HG03060 (cell line): ENCODE results near the gene KRT34.
"Not testable (repeated sequence)": the region's sequence is repeated elsewhere in the genome, so short reads cannot be mapped to it uniquely, and the experiment has no call there.

Experiments
- ATAC-seq: cut with Tn5 transposase; IDR thresholded peaks from one replicate; pipeline ENCODE4 v1.9.1; 2021; ENCODE audit warnings: low read depth, moderate number of reproducible peaks; ENCODE audit not compliant: unreplicated experiment

The KRT34 gene

DNA sequence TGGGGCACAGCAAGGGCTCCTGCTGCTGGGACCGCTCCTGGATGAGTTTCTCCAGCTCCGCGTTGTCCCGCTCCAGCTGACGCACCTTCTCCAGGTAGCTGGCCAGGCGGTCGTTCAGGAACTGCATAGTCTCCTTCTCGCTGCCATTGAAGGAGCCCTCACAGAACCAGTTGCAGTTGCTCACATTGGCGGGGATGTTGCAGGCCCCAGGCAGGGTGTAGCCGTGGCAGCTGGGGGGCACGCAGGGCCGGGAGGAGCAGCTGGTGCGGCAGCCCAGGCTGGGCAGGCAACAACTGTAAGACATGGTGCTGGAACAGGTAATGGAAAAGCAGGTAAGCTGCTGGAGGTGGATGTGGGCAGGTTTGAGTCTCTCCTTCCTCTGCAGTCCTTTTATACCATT lies at the start of gene KRT34:
Gene KRT34, minus strand, starts transcription at position 364 of the 400 bp plus-strand sequence. Its CDS starts 60 bp downstream, at position 304.
- ATAC-seq = not testable (repeated sequence)

DNA sequence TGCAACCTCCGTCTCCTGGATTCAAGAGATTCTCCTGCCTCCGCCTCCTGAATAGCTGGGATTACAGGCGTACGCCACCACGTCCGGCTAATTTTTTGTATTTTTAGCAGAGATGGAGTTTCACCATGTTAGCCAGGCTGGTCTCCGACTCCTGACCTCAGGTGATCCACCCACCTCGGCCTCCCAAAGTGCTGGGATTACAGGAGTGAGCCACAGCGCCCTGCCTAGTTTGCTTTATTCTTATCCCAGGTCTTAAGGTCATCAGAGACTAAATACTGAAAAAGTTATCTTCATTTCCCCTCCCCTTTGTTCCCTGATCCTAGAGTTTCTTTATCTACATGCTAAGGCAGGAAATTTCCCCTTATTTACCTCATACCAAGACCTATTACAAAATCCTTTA lies 48.3 kb upstream of the KRT34 start:
- not testable (repeated sequence) for ATAC-seq

DNA sequence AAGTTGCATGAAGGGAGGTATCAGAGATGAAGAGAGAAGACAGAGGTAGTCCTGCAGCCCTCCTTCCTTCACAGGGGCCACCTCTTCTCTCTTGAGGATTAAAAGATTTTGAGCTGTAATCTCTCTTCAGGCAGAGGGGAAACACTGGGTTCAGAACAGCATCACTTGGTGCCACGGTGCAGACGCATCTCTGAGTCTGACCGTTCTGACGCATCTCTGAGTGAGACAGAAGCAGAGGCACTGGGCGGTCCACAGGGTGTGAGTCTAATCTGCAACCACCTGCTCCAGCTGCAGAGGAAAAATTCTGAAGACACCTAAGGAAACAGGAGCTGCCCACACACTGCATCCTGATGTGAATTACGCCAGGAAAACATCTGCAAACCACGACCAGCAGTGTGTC lies 47.6 kb upstream of the KRT34 start:
- ATAC-seq = no peak

DNA sequence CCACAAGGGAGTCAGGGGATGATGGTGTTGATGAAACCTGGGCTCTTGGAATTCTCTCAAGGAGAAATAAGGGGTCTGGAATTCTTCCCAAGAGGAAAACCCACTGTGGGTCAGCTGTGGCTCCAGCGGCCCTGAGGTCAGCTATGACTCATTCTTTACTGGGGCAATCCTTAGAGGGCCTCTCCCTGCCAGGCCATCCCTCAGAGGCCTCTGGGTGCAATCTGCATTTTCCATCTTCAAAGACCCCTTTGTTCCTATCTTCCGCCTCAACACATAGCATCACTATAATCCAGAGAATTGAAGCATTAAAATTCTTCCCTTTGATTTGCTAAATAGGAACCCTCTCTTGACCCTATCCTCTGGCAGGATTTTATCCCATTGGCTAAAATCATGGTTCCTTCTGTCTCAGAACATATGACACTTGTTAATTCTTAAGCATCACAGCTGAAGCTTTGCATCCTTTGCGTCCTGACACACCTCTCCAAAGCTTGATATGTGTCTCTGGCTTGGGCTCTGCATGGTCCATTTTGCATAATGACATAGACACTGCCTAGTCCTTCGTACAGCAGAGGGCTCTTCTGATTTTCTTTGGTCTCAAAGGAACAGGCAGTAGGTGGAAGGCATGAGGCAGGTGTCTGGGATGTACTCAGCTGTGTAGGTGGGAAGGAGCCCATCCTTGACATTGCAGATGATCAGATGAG lies 46.6 kb upstream of the KRT34 start:
- ATAC-seq = no peak

DNA sequence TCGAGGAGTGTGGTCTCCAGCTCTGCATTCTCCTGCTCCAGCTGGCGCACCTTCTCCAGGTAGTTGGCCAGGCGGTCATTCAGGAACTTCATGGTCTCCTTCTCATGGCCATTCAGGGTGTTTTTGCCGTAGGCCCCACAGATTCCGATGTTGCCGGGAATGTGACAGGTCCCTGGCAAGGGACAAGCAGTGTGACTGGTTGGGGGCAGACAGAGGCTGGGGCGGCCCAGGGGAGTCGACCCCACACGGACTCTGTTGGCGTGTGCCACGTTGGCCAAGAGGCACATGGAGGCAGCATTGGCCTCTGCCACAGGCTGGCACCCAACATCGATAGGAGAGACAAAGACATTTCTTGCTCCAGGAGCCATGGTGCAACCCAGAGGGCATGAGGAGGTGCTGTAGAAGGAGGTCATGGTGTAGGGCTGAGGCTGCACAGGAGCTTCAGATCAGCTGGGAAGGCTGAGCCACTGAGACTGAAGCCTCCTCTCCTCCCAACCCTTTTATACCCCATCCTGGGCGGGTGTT lies 42.1 kb upstream of the KRT34 start, which contains the start of gene KRT37:
Gene KRT37, minus strand, starts transcription at position 475 of the 525 bp plus-strand sequence. Its CDS starts 62 bp downstream, at position 413.
- ATAC-seq = no peak

DNA sequence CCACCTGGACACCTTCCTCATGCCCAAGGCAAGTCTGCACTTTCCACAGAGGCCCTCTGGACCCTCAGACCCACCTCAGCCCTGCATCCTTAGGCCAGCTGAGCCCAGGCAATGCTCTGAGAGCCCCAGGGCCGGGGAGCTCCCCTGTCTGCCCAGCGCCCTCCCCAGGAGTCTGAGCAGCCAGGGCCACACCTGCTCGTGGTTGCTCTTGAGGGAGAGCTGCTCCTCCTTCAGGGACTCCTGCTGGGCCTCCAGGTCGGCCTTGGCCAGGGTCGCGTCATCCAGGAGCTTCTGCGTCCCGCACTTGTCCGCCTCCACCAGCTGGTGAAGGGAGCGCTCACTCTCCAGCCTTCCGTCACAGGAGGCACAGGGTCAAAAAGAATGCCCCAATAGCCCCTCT lies 40.5 kb upstream of the KRT34 start:
- ATAC-seq = not testable (repeated sequence)

DNA sequence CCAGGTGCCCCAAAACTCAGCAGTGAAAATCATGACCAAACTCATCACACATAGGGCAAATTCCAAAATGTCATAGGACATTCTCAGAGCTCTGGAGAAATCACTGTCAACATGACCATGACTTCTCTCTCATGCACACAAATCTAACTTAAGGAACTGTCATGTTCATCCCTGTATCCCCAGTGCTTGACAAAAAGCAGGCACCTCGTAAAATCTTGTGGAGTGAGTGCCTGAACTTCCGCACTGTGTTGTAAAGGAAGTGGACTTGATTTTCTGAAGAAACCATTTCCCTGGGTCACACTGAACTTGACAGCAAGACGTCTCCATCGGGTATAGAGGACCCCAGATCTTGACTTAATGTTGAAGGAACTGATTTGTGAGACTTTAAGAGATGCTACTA lies 39.5 kb upstream of the KRT34 start:
- ATAC-seq = no peak

DNA sequence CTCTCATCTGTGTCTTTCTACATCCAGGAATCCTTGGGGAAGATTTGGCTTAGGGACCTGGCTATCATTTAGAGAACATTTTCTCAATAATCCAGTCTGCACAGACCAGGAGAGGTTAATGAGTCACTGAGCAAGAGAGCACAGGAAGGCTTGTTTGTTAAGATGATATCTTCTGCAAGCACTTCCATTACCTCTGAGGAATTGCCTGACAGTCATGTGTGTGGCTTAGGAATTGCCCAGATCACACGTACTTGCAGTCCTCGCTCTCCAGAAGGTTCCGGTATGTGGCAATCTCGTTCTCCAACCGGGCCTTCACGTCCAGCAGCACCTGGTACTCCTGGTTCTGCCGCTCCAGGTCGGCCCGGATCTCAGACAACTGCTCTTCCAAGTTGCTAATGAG lies 39.0 kb upstream of the KRT34 start:
- ATAC-seq = no peak

DNA sequence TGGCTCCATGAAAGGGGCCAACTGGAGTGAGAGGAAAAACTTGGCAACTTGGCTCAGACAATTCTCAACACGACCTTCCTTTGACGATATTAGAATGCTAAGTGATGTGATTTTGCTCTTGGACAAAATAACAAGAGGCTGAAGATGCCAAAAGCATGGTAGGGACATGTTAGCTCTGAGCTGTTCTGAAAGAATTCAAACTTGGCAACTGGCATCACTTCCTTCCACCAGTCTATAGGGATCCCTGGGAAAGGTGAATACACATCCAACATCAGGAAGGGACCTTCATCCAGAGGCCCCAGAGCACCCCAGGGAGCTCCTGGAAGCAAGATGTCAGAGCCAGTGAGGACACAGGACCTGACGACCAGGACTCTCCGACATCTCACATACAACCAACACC lies 38.0 kb upstream of the KRT34 start:
- no peak for ATAC-seq

DNA sequence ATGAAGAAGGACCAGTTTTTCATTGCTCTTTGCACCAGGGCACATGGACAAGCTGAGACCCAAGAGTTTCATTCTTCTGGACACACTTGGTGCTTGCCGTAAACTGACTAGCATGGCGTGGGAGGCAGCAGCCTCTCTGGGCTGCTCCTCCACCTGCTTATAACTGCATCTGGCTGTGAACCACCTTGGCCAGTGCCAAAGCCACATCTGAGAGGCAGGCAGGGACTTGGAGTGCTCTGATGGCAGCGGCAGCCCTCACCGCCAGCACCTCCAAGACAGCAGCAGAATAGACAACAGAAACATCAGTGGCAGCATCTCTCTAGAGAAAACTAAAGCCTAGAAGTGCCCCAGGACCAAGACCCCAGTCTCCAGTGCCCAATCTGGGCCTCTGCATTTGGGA lies 37.6 kb upstream of the KRT34 start:
- ATAC-seq = no peak

DNA sequence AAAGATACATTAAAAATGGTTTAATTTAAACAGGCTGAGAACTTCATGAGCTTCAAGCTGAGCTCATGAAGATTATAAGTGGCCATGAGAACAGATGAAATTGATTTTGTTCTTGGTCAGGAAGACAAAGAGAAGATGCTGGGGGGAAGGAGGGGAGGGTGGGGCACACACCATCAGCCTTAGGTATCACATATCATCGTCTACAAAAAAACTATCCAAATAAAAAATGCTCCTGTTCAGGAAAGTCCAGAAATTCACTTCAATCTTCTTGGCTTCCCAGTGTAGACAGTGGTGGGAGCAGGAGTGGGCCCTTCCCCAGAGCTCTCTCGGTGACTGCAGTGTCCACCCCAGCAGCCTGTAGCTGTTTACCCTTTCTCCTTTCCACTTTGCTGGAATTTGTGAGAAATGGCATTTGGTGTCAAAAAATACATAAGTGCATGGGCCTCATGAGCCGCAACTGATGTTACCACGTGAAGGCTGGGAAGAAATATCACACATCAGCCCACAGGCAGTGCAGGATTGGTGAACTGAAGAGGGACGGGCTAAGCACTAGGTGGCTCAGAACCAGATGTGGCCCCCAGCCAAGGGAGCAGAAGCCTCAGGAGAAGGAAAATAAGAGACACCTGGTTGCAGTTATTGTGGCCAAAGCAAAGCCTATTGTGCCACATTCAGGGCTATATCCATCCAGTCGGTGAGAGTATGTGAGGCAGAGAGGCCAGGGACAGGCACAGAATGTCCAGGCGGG lies 36.2 kb upstream of the KRT34 start:
- ATAC-seq = no peak

DNA sequence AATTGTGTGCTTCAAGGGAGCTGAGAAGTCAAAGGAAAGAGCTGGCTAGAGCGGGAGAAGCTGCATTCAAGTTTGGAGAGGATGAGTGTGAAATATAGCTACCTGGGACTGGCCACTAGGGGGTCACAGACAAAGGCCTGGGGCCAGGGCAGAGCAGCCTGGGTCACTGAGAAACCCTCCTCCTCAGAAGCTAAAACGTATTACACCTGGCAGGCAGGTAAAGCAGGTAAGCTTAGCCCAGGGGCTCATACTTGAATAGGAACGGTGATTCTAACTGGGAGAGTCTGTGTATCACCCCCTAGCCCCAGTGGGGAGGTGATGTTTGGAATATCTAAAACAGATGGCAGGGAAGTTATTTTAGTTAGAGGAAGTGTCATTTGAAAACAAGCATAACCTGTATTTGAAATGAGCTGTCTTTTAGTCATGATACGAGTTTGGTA lies 35.5 kb upstream of the KRT34 start:
- ATAC-seq = no peak

DNA sequence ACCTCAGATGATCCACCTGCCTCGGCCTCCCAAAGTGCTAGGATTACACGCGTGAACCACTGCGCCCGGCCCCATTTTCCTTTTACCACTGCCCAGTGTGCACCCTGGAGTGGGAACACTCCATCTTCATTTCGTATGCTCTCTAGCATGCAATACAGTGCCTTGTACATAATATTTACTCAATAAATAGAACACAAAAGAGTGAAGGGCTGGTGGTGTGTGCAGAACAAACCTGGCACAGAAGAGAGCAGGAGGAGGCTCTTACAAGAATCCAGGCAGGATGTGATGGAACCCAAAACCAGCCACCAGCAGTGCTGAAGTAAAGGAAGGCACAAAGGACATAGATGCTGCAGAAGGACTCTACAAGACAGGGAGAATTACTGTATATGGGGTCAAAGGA lies 35.0 kb upstream of the KRT34 start:
- ATAC-seq = no peak

DNA sequence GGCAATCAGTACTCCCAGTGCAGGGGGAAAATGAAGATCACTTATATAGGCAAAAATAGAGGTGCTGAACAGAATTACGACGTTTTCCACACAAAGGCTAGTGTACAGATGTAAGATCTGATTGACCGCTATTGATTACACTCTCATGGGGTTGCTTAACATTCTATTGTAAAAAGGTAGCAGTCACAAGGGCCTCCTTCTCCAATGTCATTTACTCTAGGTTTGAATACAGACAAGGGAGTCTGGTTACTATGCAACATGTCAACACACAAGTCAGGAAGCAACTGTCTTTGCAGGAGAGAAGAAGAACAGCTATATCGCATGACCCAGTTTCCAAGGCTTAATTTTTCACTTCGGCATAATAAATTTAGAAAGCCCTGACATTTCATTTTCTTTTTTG lies 34.4 kb upstream of the KRT34 start:
- ATAC-seq = no peak

DNA sequence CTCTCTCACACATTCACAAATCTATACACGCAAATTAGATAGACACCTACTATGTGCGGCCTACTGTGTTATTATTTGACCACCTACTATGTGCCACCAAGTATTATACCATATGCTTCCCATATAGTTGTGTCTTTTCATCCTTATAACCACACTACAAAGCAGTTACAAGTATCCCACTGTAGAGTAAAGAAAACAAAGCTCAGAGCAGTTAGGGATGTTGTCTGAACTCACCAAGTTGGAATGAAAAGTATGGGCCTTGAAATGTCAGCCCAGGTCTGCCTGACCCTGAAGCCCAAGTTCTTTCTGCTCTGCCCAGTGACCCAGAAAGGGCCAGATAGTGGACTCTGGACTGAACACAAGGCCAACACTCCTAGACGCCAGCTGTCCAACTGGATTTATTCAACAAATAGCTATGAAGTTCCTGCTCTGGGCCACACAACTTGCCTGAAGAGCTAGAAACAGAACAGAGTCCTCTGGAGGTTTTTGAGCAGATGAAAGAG lies 33.8 kb upstream of the KRT34 start:
- no peak for ATAC-seq

DNA sequence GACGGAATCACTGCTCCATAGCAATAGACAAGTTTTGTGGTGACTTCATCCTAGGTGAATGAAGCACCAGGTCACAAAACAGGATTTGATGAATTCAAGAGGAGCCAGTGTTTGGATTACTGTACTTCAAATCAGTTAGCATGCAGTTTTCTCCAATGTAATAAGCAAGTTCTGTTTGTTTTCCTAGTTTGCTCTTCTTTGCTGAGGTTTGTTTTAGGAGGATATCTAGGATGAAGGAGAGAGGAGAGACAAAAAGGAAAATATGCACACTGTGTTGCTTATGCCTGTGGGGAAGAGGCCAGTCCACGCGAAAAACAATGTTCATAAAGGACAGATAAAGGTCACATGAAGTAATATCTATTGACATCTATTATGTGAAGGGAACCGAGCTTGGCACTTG lies 33.3 kb upstream of the KRT34 start:
- no peak for ATAC-seq

DNA sequence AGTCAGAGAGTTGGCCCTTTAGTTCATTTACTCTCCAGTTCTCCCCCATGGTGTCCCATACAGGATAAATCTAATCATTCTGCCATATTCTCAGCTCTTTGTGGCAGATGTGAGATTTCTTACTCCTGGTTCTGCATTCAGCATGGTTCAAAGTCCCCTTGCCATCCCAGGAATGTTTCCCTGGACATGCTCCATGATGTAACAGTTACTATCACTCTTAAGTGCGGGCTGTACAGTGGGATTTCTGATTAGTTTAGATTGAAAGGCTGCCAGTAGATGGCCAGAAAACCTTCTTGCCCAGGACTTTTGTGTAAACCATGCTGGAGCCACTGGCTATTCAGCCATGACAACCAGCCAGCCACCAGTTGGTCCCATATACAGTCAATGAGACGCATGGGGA lies 31.9 kb upstream of the KRT34 start:
- no peak for ATAC-seq

DNA sequence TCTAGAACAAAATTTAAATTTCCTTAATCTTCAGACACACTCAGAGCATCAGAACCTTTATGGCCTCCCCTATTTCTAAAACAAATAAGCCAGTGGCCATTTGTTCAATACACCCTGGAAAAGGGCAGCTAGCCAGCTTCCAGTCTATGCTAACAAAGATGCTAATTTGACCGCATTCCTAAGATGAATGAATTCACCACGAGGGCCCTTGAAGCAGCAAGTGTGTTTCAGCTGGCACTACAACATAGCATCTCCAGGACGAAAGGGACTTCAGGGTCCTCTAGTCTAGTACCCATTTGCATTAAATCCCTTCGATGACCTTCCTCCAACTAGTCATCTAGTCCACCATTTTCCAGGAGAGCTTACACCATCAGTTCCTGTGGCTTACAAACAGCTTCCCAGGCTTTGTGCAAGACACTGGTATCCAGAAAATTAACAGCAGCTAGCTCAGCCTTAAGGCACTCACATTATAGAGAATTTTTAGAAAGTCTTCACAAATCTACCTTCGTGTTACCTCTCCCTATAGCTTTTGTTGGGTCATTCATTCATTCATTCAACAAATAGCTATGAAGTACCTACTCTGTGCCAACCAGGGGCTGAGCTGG lies 31.3 kb upstream of the KRT34 start:
- ATAC-seq = no peak

DNA sequence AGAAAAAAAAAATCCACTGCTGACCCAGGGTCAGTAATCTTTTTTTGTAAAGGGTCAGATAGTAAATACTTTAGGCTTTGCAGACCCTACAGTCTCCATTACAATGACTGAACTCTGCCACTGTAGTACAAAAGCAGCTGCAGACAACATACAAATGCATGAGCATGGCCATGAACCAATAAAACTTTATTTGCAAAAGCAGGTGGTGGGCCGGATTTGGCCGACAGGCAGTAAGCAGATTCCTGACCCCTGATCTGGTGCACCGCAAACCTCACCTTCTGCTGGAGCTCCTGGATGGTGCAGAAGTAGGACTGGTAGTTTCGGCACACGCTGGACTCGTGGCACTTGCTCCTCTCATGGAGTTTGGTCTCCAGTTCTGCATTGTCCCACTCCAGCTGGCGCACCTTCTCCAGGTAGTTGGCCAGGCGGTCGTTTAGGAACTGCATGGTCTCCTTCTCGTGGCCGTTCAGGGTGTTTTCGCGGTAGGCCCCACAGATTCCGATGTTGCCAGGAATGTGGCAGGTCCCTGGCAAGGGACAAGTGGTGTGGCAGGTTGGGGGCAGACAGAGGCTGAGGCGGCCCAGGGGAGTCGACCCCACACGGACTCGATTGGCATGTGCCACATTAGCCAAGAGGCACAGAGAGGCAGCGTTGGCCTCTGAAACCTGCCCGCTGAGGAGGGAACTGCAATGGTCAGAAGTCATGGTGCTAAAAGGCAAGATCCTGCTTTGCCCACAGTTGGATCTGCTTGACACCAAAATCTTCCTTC lies 29.1 kb upstream of the KRT34 start:
- ATAC-seq = no peak

DNA sequence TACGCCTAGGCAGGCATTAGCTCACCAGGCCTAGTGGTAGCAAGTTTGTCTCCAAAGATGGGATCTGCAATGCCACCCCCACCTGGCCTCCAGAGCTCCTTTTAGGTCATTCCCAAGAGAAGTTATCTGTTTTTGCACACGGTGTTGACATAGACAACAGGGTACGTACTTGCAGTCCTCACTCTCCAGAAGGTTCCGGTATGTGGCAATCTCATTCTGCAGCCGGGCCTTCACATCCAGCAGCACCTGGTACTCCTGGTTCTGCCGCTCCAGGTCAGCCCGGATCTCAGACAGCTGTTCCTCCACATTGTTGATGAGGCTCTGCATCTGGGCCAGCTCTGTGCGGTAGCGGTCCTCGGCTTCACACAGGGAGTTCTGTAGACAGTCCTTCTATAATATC lies 25.1 kb upstream of the KRT34 start:
- ATAC-seq = no peak
